Activated CD4-positive, alpha-beta T cell treated with anti-CD3 and anti-CD28 coated beads, Interleukin-2, amount 50 U/mL, for 4 hours (primary cell): ENCODE measurements around the gene TP53BP1.

Experiments
- DNase-seq, 2 experiments: peaks; one replicate each; pipeline ENCODE4 v3.0.0-alpha.2; 2020

TP53BP1 gene

GRCh38 chr15:43519196-43519595, 26.2 kb upstream of the TP53BP1 start:
- no peak for DNase-seq

GRCh38 chr15:43518197-43518761, 25.3 kb upstream of the TP53BP1 start:
- DNase-seq = no peak

GRCh38 chr15:43517354-43518196, 24.6 kb upstream of the TP53BP1 start, which contains the start of gene MAP1A:
Gene MAP1A (plus strand): TSS chr15:43517608. CDS start chr15:43521474, 3,866 bp downstream.
- DNase-seq = no peak

DNA sequence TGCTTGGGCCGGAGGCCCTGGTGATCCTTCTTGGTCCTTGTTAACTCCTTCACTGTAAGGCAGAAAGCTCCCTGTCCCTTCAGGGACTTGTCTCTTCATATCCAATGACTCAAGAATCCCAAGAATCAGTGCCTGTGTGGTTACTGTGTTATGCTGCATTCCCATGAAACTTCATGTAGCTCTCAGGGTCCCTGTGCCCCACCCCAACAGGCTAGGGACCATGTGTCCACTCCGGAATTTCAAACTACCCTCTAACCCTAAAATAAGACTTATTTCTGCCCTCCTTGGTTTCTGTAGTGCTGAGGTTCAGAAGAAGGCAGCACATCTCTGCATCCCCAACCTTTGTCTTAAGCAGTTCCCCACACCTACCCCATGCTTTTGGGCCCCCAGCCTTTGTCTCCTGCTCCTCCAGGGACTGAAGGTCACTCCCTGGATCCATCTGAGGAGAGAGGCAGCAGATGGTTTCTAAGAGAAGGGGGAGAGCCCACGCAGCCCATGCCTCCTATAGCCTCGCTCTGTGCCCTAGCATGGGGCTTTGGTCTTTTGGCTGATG, 23.9 kb upstream of the TP53BP1 start:
- no peak for DNase-seq

DNA sequence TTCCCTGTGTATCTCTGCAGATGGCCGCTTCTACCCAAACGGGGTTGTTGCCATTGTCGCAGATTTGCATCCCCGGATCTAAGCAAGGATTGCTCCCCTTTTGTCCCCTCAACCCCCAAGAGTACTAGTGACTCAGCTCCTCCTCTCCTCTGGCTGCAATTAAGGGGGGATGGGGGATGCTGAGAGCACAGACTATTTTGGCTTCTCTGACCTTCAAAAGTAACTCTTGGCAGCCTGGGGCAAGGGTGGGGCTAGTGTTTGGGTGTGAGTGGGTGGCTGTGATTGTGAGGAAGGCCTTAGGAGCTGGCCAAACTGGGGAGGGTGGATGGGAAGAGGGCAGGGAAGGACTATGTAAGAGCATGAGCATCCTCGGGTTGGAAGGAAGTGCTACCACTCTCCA, 23.2 kb upstream of the TP53BP1 start:
- DNase-seq = no peak

DNA sequence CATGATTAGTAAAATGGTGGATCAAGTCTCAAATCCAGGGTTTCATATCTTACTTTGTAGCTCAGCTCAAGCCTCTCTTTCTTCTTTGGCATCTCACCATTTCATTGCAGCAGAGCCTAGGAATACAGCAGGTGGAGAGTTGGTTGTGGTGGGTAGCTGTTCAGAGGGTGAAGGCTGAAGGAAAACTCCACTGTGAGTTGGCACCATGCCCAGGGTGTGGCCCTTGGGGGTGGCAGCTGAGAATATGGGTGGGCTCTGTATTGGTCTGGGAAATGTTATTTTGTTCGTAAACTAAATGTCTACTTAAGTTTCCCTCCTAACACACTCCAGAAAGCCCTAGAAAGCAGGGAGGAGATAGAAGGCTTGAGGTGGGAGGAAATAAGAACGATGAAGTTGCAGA, 22.8 kb upstream of the TP53BP1 start:
- DNase-seq = no peak

GRCh38 chr15:43514241-43515057, 21.5 kb upstream of the TP53BP1 start:
- DNase-seq = no peak

- DNase-seq = no peak
These were observed 20.6 kb upstream of the TP53BP1 start for GRCh38 chr15:43513550-43513949.

GRCh38 chr15:43511012-43511885, 18.3 kb upstream of the TP53BP1 start:
- DNase-seq = no peak

- DNase-seq = peak; percentile 89
These were observed 17.4 kb upstream of the TP53BP1 start for GRCh38 chr15:43510200-43511011.

- no peak for DNase-seq
These were observed 16.8 kb upstream of the TP53BP1 start for GRCh38 chr15:43509660-43510199.

DNA sequence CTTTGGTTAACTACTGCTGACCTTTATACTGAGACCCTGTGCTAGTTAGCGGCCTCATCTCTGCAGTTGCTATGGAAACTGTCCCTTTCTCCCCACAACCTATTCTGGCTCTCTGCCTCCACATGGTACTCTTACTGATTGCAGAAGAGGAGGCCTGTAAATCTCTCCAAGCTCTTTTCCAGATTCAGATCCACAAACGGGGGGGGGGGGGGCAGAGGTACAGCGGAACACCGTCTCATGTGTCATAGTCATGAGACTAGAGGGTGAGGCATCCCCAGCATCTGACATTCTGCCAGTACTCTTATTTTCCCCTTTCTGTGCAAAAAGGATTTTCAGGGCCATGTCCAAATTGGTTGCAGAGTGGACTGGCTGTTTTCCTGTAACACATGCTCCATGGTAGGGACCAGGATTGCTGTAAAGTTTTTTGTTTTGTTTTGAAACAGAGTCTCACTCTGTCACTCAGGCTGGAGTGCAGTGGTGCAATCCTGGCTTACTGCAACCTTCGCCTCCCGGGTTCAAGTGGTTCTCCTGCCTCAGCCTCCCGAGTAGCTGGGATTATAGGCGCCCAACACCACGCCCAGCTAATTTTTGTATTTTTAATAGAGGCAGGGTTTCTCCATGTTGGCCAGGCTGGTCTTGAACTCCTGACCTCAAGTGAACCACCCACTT, 16.2 kb upstream of the TP53BP1 start:
- DNase-seq = no peak

DNA sequence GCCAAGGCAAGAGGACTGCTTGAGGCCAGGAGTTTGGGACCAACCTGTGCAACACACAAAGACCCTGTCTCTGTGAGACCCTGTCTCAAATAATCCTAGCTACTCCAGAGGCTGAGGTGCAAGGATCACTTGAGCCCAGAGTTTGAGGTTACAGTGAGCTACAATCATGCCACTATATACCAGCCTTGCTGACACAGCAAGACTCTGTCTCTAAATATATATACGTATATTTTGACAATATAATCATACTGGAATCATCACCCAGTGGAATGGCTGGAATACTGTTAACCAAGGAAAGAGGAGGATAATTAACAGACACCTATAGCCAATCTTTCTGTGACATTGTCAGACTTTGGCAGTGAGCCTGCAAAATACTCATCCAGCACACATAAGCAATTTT, 15.5 kb upstream of the TP53BP1 start:
- DNase-seq = no peak

DNA sequence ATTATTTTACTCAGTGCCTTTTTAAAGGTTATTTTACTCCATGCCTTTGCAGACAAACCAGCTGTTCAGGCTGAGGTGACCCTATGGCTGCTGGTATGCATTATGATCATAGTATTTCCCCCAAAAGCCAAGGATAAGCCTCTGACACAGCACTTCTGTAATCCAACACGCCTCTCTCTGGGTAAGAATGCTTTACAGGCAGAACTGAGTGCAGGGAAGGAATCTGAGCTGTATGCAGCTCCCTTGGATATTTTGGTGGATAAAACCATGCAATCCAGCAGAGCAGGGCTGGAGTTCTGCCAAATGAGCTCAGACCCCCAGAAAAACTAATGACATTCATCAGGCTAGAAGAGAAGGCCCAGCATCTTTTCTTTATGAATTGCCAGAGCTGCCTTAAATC, 12.8 kb upstream of the TP53BP1 start:
- no peak for DNase-seq

DNA sequence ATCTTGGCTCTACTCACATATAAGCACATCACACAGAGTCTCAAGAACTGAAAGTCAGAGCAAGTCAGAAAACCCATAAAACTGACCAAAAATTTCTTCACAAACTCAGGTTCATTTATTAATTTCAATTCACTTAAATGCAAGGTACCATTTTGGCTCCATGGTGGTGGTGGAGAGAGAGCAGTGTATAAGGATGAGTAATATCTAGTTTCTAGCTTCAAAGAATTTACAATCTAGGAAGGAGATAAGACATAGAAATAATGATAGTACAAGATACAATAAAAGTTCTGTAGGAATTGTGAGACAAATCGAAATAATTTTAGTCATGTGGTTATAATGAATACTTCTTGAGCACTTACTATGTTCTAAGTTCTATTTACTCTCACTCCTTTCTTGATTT, 6.7 kb upstream of the TP53BP1 start:
- no peak for DNase-seq

- no peak for DNase-seq
These were observed 6.0 kb upstream of the TP53BP1 start for GRCh38 chr15:43498990-43499389.

DNA sequence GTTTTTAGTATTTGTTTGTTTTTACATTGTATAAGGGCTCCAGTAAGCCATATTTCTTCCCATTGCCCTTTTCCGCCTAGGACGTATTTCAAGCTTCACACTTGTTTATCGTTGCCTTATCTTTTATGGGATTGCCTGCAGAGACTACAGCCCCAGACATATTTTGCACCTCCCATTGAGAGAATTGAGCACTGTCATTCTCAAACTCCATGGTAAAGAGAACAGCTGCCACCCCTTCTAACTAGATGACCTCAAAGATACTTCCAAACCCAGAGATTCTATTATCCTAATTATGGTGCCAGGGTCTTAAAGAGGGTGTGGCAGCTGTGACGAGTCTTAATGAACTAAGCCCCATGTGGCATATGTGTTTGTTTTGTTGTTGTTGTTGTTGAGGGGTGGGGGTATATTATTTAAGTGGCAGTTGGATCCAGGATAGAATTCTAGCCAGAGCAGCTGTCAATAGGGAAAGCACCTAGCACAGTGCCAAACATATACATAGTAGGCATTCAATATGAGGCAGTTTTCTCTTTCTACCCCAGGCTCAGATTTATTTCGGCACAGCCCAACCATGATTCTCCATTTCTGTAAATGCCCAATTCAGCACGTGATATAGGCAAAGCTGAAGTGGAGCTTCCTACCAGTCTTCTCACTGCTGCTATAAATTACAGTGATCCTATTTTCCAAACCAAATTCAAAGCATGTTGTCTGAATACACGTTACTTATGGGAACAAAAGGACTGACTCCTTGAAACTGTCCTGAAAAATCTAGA, 932 bp upstream of the TP53BP1 start:
- no peak for DNase-seq

GRCh38 chr15:43492266-43492665, 690 bp downstream of the TP53BP1 start:
- DNase-seq = no peak

DNA sequence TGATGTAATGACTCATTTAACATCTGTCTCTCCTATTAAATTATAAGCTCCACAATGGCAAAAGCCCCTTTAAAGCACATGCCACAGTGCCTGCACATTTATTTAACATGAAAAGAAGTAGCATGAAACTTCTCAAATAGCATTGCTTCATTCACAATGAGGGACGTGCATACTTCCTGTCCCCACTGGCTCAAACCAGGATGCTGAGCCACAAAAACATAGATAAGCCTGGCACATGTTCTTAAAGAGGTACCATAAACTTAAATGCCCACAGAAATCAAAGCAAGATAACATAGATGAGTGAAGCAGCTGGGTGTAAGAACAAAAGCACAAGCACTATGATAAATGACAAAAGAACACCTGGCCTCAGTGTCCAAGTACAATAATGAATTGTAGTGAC, 3.8 kb downstream of the TP53BP1 start:
- DNase-seq = no peak

GRCh38 chr15:43488790-43489189, 4.2 kb downstream of the TP53BP1 start:
- no peak for DNase-seq
